MM.1S (cell line): ENCODE results near the gene GNAL.

Source experiments
- DNase-seq: peaks from one replicate; pipeline ENCODE4 v3.0.0-alpha.2; 2015
- H2AFZ ChIP-seq: fragments of 300-600 bp; sonication (generic); 2 replicates; pipeline ENCODE4 v1.6.0; 2016; ENCODE audit warnings: antibody characterized with exemption, low read length
- H3F3A ChIP-seq: fragments of 300-600 bp; sonication (generic); 2 replicates; pipeline ENCODE4 v1.6.1; 2016; ENCODE audit warnings: mild to moderate bottlenecking, antibody characterized with exemption, low read length, moderate library complexity, mixed read lengths; ENCODE audit not compliant: insufficient read depth
- H3K27ac ChIP-seq: fragments of 300-600 bp; sonication (generic); 2 replicates; pipeline ENCODE4 v1.5.1; 2016; ENCODE audit warnings: mild to moderate bottlenecking, low read length
- H3K27me3 ChIP-seq: fragments of 300-600 bp; sonication (generic); replicated peaks from 2 replicates; pipeline ENCODE4 v1.6.0; 2016; ENCODE audit warnings: low read length; ENCODE audit not compliant: insufficient read depth
- H3K36me3 ChIP-seq: fragments of 300-600 bp; sonication (generic); replicated peaks from 2 replicates; pipeline ENCODE4 v1.6.1; 2016; ENCODE audit warnings: mild to moderate bottlenecking, low read length, mixed read lengths; ENCODE audit not compliant: insufficient read depth
- H3K4me1 ChIP-seq: fragments of 300-600 bp; sonication (generic); 2 replicates; pipeline ENCODE4 v1.6.1; 2016; ENCODE audit warnings: low read length, mixed read lengths
- H3K4me2 ChIP-seq: fragments of 300-600 bp; sonication (generic); 2 replicates; pipeline ENCODE4 v1.6.0; 2016; ENCODE audit warnings: low read depth, low read length
- H3K4me3 ChIP-seq: fragments of 300-600 bp; sonication (generic); 2 replicates; pipeline ENCODE4 v1.5.1; 2016; ENCODE audit warnings: low read length, mixed read lengths
- H3K79me2 ChIP-seq: fragments of 300-600 bp; sonication (generic); 2 replicates; pipeline ENCODE4 v1.6.1; 2016; ENCODE audit warnings: mixed run types, low read length, mixed read lengths
- H3K9ac ChIP-seq: fragments of 300-600 bp; sonication (generic); 2 replicates; pipeline ENCODE4 v1.6.1; 2016; ENCODE audit warnings: low read length, mixed read lengths
- H3K9me2 ChIP-seq: fragments of 300-600 bp; sonication (generic); replicated peaks from 2 replicates; pipeline ENCODE4 v1.6.1; 2016; ENCODE audit warnings: mild to moderate bottlenecking, low read length, mixed read lengths; ENCODE audit not compliant: insufficient read depth
- H3K9me3 ChIP-seq: fragments of 300-600 bp; sonication (generic); replicated peaks from 2 replicates; pipeline ENCODE4 v1.6.1; 2016; ENCODE audit warnings: mild to moderate bottlenecking, low read length, mixed read lengths; ENCODE audit not compliant: insufficient read depth
- H4K20me1 ChIP-seq: fragments of 300-600 bp; sonication (generic); 2 replicates; pipeline ENCODE4 v1.6.1; 2016; ENCODE audit warnings: mild to moderate bottlenecking, low read length, moderate library complexity, mixed read lengths; ENCODE audit not compliant: insufficient read depth
- EZH2 ChIP-seq: fragments of 300-600 bp; sonication (generic); optimal IDR thresholded peaks from 2 replicates; pipeline ENCODE3; 2017; ENCODE audit warnings: low read depth, mild to moderate bottlenecking, antibody characterized with exemption, low read length, mixed read lengths
- EZH2phosphoT487 ChIP-seq: fragments of 300-600 bp; sonication (generic); IDR thresholded peaks from 2 replicates; pipeline ENCODE4 v1.6.1; 2018; ENCODE audit warnings: antibody characterized with exemption, low read length
- TF ChIP-seq, protein P1 (sequence below): fragments of 300-600 bp; sonication (generic); IDR thresholded peaks from 2 replicates; pipeline ENCODE4 v1.5.1; 2016; ENCODE audit warnings: antibody characterized with exemption, low read length, mixed read lengths

GNAL gene

DNA sequence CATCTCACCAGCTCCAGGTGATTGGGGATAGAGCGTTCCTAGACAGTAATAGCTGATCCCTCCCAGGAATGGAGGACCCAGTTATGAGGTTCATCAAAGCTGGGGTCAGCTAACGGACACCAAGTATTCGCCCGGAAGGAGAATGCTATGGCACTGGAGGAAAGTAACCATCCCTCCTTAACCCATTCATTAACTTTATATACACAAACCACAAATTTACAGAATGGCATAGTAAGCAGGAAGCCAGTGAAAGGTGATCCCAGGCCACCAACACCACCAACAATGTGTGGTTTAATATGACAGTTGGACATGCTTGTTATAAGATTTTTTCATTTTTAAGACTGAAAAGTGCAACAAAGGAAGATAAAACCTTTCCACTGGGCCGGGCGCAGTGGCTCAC lies 106.9 kb downstream of the GNAL start:
- H3K36me3 ChIP-seq, result no peaks in the 10 kb centered on the region
- no peak overlapping the region for H2AFZ ChIP-seq
- H3K9me2 ChIP-seq, result no peaks in the 10 kb centered on the region
- TF ChIP-seq EZH2phosphoT487 (no peak), EZH2 (no peak)
- TF ChIP-seq, protein P1, sequence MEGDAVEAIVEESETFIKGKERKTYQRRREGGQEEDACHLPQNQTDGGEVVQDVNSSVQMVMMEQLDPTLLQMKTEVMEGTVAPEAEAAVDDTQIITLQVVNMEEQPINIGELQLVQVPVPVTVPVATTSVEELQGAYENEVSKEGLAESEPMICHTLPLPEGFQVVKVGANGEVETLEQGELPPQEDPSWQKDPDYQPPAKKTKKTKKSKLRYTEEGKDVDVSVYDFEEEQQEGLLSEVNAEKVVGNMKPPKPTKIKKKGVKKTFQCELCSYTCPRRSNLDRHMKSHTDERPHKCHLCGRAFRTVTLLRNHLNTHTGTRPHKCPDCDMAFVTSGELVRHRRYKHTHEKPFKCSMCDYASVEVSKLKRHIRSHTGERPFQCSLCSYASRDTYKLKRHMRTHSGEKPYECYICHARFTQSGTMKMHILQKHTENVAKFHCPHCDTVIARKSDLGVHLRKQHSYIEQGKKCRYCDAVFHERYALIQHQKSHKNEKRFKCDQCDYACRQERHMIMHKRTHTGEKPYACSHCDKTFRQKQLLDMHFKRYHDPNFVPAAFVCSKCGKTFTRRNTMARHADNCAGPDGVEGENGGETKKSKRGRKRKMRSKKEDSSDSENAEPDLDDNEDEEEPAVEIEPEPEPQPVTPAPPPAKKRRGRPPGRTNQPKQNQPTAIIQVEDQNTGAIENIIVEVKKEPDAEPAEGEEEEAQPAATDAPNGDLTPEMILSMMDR, result no peak
- no peaks in the 10 kb centered on the region for H3K27me3 ChIP-seq
- H3K79me2 ChIP-seq, result no peaks in the 10 kb centered on the region
- DNase-seq, result no peak
- no peak overlapping the region for H3K4me3 ChIP-seq
- H3K9me3 ChIP-seq, result no peaks in the 10 kb centered on the region
- no peaks in the 10 kb centered on the region for H3F3A ChIP-seq
- no peaks in the 10 kb centered on the region for H4K20me1 ChIP-seq
- no peak overlapping the region for H3K9ac ChIP-seq
- H3K4me2 ChIP-seq, result no peak overlapping the region
- H3K4me1 ChIP-seq, result no peaks in the 10 kb centered on the region
- no peak overlapping the region for H3K27ac ChIP-seq

DNA sequence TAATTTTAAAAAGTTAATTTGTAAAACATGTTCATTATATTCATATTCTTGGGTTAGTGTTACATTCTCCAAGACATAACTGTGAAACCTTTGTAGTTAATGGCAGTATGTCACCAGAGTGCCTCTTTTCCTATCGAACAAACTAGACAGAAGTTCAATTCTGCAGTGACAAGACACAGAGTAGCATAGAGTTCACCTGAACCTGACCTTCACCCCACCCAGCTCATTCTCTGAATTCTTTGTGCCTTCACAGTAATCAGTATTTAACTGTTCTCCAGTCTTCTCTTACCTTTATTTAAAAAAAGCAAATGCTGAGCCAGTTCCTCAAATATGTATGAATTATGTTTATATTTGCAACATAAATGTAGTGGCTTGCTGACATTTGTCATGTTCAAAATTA lies 109.2 kb downstream of the GNAL start:
- H3F3A ChIP-seq, result no peaks in the 10 kb centered on the region
- DNase-seq, result no peak
- no peak for TF ChIP-seq EZH2
- TF ChIP-seq, protein P1, result no peak
- TF ChIP-seq EZH2phosphoT487, result no peak

DNA sequence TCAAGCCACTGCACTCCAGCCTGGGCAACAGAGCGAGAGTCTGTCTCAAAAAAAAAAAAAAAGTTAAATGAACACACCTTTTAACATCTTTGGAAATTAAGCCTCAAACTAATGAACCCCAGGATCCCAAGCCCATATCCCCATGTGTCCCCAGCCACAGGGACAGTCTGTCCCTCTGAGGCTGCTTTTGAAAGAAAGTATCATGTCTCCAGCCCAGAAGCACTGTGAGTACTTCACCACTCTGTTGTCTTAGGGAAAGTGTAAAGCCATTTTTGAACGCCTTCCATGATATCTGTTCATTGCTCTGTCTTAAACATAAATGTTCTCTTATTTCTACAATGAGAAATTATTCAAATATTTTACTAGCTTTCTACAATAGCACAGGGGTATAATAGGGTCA lies 110.0 kb downstream of the GNAL start:
- TF ChIP-seq, protein P1, result no peak
- TF ChIP-seq EZH2phosphoT487 (no peak), EZH2 (no peak)
- Histone ChIP-seq H3K4me1 (no peaks in the 10 kb centered on the region), H2AFZ (no peak overlapping the region), H3K9ac (no peak overlapping the region), H3K9me2 (no peaks in the 10 kb centered on the region), H3K9me3 (no peaks in the 10 kb centered on the region), H3K79me2 (no peaks in the 10 kb centered on the region), H3K4me3 (no peak overlapping the region), H3K27me3 (no peaks in the 10 kb centered on the region), H3K36me3 (no peaks in the 10 kb centered on the region), H3F3A (no peaks in the 10 kb centered on the region), H3K27ac (no peak overlapping the region), H4K20me1 (no peaks in the 10 kb centered on the region), H3K4me2 (no peak overlapping the region)
- no peak for DNase-seq

More for the DNA sequence above, 109.2 kb downstream of the GNAL start:
- no peaks in the 10 kb centered on the region for H3K79me2 ChIP-seq
- H3K9me2 ChIP-seq, result no peaks in the 10 kb centered on the region
- H2AFZ ChIP-seq, result no peak overlapping the region
- H3K27me3 ChIP-seq, result no peaks in the 10 kb centered on the region
- no peaks in the 10 kb centered on the region for H3K36me3 ChIP-seq
- H3K9me3 ChIP-seq, result no peaks in the 10 kb centered on the region
- H4K20me1 ChIP-seq, result no peaks in the 10 kb centered on the region
- no peak overlapping the region for H3K4me3 ChIP-seq
- H3K9ac ChIP-seq, result no peak overlapping the region
- H3K4me2 ChIP-seq, result no peak overlapping the region
- H3K27ac ChIP-seq, result no peak overlapping the region
- no peaks in the 10 kb centered on the region for H3K4me1 ChIP-seq
